ENCODE results near the gene IL36B. TPM values are rescaled to one million over a fixed set of nuclear protein-coding genes. Genes with fewer than 3 reads are reported as not detected.

Gene IL36B
- total RNA-seq, 4 donors from 2014 or later, result 2.3 to 11.9 (median 7.6) TPM

GRCh38 chr2:112977559-112978056 is 75.1 kb downstream of the IL36B start, which contains the start of gene IL36G:
Gene IL36G, plus strand, starts transcription at chr2:112978006. Its CDS starts 633 bp downstream, at chr2:112978639.
- no peak for TF ChIP-seq CTCF (IDR thresholded peaks at IDR 0.05)
- no peak for TF ChIP-seq POLR2A (IDR thresholded peaks at IDR 0.05)
- WGBS, 2 donors, result 43 to 45% methylated on average over 7 of the region's 7 CpGs
- intact Hi-C loops (cut with DNase I; ENCODE audit: low total_unique reads), result no loop called here
- DNase-seq (ENCODE audit: low spot score in 2 of 2), result no peak
- no peak within 1 kb of the TSS for H3K4me3 ChIP-seq (ENCODE audit: low read depth, poor library complexity, severe bottlenecking)

Other genes starting within 250 kb of the IL36B start
- gene IL1B, start 216.1 kb downstream of the IL36B start, total RNA-seq, result under 1 TPM in 1 of 4 donors, not detected in 3; 0.47 TPM
- 100 to 1,000 TPM; 132 to 315 (median 147) TPM for gene IL37, start 141.7 kb downstream of the IL36B start, total RNA-seq
- gene IL36G, start 74.9 kb downstream of the IL36B start, total RNA-seq, result 10 to 100 TPM; 19.1 to 65.1 (median 24.5) TPM
- not detected for gene IL36A, start 47.4 kb downstream of the IL36B start, total RNA-seq
- gene IL36RN, start 6.3 kb upstream of the IL36B start, total RNA-seq, result 100 to 1,000 TPM in 1 of 4 donors, 10 to 100 TPM in 3; 51.0 to 121 (median 96.2) TPM
- gene IL1F10, start 15.1 kb upstream of the IL36B start, total RNA-seq, result 10 to 100 TPM in 3 of 4 donors, 1 to 10 TPM in 1; 8.3 to 41.6 (median 20.1) TPM
- gene IL1RN, start 74.7 kb upstream of the IL36B start, total RNA-seq, result 100 to 1,000 TPM; 120 to 178 (median 132) TPM
- gene PSD4, start 121.1 kb upstream of the IL36B start, total RNA-seq, result 10 to 100 TPM; 58.1 to 99.2 (median 87.6) TPM
- 1 to 10 TPM in 3 of 4 donors, under 1 TPM in 1; 0.91 to 5.2 (median 4.3) TPM for gene PAX8, start 226.1 kb upstream of the IL36B start, total RNA-seq